Measurements from ENCODE around the gene PIWIL4.

Gene PIWIL4

DNA sequence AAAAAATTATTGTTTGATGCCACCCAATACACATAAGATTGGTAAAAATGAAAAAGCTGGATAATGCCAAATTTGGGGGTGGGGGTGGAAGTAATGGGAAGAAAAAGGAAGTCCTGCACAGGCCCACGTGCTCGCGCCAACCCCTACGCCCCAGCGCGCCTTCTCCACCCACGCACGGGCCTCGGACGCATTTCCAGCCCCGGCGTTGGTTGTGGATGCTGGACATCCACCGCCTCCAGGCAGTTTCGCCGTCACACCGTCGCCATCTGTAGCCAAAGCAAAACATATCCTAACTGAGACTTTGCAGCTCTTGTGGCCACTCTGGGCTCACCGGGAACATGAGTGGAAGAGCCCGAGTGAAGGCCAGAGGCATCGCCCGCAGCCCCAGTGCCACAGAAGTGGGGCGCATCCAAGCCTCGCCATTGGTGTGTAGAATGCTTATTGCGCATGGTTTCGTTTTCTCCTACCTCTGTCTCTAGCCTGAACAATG, at the start of gene PIWIL4:
TSS of gene PIWIL4 (plus strand) at position 188 of the 490 bp plus-strand sequence. CDS start at position 339, 151 bp downstream.
- no peak for DNase-seq

DNA sequence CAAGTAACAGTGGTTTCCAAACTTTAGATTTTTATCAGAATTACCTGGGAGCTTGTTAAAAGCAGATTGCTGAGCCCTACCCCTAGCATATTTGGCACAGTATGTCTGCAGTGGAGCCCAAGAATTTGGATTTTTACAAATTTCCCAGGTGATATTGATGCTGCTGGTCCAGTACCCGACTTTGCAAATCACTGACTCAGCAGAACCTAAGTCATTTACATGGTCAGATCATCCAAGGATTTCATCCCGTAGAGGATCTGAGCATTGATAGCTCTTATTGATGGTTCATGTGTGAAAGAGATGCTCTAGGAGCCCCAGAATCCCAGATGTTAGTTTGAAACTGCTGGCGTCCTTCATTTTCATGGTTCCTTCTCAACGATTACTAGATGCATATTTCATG, 48.9 kb upstream of the PIWIL4 start:
- DNase-seq: no peak

DNA sequence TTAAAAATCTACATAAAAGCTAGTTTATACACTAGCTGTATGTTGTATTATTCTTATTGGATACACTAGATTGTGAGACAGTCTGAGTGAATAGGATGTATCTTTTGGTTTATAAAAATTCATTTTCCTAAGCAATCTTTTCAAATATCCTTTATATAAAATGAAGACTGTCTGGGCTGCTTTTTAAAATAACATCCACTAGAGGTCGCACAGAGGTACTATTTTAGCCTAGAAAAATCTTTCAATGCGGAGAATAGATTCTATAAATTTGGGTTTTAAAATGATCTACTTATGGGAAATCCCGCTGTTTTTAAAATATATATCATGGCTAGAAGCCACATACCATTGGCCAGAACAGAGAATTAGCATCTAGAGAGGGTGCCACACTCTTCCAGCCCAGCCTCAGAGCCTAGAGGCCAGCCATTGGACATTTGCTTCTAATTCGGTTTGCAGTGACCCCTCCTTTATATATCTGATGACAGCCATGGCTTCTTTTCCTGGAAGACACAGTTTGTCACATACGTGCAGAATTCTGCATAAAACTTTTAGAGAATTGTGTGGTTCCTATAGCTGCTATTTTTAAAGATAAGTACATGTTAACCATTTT, 47.6 kb upstream of the PIWIL4 start:
- no peak for DNase-seq

DNA sequence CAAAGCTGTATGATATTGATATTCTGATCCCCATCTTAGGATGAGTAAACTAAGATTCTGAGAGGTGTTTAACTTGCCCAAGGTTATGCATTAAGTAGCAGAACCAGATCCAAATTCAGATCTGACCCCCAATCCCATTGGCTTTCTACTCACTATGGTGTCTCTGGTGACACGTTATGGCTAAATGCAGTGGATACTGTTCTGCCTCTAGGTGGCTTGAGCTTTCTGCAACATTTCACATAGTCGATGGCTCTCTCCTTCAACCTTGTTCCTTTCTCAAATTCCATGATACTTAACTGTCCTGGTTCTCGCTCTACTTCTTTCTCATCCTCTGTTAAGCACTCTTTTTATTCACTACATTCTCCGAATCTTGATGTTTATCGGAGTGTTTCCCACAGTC, 45.5 kb upstream of the PIWIL4 start:
- DNase-seq: no peak

DNA sequence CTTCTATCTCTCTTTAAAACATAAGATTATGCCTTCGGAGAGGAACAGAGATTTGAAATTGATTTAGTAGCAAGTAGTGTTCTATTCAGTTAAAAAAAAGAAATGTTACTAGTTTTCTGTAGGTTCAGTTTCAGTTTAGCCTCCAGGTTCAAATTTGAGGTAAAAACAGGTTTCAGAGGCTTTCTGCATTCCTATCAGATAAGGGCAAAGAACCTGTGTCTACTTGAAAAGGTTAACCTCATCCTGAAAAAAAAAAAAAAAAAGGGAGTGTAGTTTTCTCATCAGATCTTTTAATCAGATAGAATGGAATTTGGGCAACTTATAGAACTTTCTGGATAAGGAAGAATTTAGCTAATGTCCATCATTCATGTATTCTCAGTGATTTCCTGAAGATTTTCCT, 42.8 kb upstream of the PIWIL4 start:
- DNase-seq: no peak

DNA sequence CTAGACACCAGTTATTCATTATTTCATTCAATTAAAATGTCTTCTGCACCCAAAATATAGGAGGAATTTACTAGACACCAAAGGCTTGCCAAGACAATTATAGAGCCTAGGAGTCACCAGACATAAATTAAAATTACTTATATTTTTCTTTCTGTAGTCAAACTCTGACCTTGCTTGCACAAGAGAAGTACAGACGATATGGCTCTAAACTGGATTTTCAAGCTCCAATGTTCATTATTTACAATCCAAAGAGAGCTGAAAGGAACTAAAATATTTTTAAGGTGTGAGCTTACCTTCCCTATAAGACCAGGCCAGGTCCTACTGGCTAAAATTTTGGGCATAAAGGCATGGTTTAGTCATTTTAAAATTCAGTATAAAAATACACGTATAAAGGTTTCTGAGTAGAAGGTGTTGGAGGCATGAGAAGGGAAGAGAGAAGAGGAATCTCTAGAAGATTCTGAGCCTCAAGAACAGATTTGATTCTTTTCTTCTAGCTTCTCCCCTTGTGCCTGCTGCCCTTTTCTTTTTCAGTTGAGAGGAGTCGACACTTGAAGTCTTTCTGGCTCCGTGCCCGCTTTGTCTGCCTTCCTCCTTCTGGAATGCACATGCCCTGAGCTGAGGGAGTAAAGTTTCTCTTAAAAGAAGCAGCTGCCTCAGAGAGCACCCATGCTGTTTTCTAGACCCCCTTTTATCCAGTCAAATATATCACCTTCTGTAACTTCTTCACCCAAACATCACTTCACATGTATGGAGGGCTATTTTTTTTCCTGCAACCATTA, 41.4 kb upstream of the PIWIL4 start:
- no peak for DNase-seq

DNA sequence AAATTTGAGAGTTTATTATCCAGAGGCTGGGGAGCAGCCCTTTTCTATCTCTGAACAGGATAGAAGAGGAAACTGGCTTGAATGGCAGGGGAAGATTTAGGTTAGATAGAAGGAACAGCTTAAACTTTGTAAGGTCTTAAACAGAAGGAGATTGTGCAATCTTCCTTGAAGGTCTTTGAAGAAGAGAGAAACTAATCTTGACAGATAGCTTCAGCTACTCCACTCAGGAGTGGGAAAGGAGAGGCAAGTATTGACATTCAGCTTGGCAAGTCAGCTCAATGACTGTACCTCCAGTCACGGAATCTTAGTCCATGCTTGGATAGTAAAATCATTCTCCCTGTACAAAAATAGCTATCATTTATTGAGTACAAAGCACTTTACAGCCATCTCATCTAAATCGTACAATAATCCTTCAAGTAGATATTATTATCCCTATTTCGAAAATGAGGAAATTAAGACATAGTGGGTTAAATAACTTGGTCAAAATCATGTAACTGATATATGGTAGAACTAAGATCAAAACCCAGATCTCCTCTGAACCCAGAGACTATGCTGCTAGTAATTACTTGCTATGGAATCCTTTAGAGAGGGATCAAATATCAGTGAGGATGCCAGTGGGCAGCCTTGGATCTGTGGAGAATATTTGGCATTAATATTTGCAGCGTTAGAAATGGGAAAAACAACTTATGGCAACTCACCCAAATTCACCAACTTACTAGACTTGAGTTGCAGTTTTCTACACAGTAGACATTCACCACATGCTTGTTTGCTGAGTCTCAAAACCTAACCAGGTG, 40.3 kb upstream of the PIWIL4 start:
- DNase-seq: no peak

DNA sequence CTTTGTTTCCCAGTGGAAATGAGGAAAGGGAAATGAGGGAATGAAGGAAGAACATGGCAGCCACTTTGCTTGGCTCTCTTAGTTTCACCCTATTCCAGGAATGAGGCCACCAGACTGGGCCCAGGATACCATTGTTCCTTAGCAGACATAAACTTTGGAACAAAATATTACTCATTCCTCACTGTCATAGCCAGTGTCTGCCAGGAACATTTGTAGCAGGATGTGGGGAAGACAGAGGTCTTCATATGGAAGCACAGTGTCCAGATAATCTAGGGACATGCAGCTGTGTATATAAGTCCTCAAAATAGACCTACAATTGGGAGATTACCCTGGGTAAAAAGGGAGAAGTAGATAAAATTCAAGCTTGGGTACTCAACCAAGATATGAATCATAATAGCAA, 38.6 kb upstream of the PIWIL4 start:
- no peak for DNase-seq

DNA sequence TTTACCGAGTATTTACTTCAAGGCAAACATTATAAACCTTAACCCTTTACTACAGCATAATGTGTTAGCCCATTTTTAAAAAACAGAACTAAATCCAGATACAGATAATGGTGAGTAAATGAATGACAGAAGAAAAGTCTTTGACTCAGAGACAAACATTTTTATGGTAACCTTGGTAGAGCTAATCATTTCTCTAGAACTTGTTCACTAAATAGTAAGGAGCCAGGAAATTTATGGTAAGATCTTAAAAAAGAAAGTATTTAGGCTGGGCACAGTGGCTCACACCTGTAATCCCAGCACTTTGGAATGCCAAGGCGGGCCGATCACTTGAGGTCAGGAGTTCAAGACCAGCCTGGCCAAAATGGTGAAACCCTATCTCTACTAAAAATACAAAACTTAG, 35.0 kb upstream of the PIWIL4 start:
- no peak for DNase-seq

DNA sequence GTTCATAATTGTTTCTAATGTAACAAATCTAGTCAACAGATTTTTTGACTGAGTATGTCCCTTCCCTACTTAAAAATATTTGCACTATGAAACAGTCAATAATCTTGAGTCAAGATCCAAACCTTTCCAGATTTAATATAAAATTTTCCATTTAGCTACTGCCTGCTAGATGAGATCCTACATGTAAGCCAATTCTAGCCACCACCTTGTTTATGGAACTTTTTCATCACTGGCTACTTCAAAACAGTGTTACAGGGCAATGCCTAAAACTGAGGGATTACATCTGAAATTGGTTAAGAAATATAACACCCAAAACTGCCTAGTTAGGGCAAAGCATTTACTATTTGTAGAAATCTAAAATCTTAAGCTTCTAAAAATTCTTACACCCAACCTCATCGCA, 34.0 kb upstream of the PIWIL4 start:
- no peak for DNase-seq

DNA sequence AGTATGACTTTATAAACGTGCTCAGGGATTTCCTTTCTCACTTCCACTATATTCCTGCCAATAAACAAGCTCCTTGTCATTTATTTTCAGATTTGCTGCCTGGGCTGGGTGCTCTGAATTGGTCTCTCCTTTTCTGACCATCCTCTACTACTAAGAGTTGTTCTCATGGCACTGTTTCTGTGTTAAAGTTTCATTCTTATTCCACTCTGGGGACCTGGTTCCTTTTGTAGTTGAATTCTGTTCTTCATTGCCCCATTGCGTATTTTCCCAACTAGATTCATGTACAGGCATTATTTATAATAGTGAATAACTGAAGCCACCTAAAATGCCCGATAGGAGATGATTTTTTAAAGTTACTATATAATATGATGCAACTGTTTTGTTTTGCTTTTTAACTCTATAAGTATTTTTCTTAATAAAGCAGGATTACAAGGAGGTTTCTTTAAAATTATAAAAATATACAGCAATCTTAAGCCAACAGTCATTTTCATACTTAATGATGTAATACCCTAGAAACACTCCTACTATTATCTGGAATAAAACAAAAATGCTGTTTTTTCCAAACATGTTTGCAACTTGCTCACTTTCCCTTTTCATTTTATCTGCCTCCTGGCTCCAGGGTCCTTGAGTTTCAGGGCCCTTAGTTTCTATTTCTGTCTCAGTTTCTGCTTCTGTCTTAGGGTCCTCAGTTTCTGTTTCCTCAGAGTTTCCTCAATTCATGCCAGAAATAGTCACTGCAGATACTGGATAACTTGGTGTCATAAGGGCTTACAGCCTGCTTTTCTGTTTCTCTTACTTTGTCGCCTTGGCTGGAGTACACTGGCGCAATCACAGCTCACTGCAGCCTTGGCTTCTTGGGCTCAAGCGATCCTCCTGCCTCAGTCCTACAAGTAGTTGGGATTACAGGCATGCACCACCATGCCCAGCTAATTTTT, 33.2 kb upstream of the PIWIL4 start:
- DNase-seq: no peak

DNA sequence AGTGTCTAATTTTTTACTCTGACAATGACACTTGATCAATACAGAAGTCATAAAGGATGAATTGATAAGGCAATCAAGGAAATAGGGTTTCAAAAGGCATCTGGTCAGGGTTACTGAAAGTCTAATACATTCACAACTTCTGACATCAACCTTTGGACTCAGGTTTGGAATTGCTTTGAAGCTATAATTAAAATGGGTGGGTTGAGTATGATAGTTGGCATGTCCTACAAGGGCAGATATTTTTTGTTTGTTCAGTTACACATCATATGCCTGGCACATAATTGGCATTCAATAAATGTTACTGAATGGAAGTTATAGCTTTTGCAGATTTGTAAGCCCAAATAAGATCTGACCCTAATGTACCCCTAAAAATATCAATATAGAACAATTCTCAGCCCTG, 30.8 kb upstream of the PIWIL4 start:
- DNase-seq: no peak

DNA sequence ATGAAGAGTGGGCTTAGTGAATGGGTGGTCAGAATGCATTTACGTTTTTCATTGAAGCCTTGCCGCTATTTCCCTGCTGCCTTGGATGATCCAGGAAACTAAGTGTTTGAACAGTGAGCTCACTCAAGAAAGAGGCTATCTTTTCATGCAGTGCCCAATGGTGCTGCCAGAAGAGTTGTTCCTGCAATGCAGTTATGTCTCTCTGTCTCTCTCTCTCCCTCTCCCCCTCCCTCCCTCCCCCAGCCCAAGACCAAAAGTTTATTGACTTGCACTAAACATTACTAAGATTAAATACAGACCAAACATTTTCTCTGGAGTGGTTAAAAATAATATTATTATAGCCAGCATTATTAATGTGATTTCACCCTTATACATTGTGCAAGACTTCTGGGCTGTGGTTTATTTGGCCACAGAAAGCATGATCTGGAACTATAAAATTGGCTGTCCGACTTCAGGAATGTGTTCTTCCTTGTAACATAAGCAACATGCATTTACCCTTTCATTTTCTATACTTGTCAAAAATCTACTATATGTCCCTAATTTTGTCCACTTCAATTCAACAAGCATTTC, 30.1 kb upstream of the PIWIL4 start:
- no peak for DNase-seq

DNA sequence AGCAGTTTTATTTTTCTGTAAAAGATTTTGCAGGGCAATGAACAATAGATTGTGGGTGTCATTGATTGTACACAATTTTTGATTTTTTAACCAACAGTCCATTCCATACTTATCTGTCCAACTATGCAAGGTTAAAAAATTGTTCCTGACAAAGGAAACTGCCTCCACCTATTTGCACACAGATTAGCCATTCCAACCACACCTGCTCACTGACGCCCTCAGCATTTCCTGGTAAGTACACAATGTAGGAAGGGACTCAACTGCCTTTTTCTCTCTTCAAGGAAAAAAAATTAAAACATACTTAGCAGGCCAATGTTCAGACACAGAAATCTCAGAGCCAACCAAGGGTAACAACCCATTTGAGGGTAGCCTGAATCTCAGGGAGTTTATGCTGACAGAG, 27.7 kb upstream of the PIWIL4 start:
- no peak for DNase-seq

DNA sequence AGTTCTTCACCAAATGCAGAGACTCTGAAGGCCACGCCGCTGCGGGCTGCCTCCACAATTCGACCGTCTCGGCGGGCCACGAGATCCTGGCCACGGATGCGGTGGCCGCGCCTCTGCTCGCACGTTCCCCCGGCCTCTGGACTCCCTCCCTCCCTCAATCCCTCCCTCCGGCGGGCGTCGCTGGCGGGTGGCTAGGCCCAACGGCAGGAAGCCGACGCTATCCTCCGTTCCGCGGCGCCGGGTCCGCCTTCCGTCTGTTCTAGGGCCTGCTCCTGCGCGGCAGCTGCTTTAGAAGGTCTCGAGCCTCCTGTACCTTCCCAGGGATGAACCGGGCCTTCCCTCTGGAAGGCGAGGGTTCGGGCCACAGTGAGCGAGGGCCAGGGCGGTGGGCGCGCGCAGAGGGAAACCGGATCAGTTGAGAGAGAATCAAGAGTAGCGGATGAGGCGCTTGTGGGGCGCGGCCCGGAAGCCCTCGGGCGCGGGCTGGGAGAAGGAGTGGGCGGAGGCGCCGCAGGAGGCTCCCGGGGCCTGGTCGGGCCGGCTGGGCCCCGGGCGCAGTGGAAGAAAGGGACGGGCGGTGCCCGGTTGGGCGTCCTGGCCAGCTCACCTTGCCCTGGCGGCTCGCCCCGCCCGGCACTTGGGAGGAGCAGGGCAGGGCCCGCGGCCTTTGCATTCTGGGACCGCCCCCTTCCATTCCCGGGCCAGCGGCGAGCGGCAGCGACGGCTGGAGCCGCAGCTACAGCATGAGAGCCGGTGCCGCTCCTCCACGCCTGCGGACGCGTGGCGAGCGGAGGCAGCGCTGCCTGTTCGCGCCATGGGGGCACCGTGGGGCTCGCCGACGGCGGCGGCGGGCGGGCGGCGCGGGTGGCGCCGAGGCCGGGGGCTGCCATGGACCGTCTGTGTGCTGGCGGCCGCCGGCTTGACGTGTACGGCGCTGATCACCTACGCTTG, 23.2 kb upstream of the PIWIL4 start, which contains the start of gene FUT4:
TSS of gene FUT4 (plus strand) at position 227 of the 951 bp plus-strand sequence. CDS start at position 440, 213 bp downstream.
- peak; percentile 12 for DNase-seq

DNA sequence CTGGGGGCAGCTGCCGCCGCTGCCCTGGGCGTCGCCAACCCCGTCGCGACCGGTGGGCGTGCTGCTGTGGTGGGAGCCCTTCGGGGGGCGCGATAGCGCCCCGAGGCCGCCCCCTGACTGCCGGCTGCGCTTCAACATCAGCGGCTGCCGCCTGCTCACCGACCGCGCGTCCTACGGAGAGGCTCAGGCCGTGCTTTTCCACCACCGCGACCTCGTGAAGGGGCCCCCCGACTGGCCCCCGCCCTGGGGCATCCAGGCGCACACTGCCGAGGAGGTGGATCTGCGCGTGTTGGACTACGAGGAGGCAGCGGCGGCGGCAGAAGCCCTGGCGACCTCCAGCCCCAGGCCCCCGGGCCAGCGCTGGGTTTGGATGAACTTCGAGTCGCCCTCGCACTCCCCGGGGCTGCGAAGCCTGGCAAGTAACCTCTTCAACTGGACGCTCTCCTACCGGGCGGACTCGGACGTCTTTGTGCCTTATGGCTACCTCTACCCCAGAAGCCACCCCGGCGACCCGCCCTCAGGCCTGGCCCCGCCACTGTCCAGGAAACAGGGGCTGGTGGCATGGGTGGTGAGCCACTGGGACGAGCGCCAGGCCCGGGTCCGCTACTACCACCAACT, 22.4 kb upstream of the PIWIL4 start:
- no peak for DNase-seq

DNA sequence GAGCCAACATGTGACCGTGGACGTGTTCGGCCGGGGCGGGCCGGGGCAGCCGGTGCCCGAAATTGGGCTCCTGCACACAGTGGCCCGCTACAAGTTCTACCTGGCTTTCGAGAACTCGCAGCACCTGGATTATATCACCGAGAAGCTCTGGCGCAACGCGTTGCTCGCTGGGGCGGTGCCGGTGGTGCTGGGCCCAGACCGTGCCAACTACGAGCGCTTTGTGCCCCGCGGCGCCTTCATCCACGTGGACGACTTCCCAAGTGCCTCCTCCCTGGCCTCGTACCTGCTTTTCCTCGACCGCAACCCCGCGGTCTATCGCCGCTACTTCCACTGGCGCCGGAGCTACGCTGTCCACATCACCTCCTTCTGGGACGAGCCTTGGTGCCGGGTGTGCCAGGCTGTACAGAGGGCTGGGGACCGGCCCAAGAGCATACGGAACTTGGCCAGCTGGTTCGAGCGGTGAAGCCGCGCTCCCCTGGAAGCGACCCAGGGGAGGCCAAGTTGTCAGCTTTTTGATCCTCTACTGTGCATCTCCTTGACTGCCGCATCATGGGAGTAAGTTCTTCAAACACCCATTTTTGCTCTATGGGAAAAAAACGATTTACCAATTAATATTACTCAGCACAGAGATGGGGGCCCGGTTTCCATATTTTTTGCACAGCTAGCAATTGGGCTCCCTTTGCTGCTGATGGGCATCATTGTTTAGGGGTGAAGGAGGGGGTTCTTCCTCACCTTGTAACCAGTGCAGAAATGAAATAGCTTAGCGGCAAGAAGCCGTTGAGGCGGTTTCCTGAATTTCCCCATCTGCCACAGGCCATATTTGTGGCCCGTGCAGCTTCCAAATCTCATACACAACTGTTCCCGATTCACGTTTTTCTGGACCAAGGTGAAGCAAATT, 21.7 kb upstream of the PIWIL4 start:
- no peak for DNase-seq

DNA sequence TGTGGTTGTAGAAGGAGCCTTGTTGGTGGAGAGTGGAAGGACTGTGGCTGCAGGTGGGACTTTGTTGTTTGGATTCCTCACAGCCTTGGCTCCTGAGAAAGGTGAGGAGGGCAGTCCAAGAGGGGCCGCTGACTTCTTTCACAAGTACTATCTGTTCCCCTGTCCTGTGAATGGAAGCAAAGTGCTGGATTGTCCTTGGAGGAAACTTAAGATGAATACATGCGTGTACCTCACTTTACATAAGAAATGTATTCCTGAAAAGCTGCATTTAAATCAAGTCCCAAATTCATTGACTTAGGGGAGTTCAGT, 21.1 kb upstream of the PIWIL4 start:
- DNase-seq: no peak

DNA sequence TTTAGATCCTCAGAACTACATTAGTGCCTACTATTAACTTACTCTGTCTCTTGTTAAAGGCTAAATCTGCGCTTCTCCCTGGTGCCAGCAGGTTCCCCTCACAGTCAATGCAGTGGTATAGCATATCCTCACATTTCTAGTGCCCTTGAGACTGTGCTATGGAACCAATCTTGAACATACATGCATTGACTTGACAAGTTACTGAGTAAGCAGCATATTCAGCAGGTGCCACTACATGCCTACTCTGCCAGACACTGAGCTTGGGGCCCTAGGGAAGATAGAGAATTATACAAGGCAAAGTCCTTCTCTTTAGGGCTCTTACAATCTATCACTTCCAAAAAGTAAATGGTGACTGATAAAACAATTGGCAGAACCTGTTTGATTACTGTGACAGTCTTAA, 20.3 kb upstream of the PIWIL4 start:
- DNase-seq: no peak

DNA sequence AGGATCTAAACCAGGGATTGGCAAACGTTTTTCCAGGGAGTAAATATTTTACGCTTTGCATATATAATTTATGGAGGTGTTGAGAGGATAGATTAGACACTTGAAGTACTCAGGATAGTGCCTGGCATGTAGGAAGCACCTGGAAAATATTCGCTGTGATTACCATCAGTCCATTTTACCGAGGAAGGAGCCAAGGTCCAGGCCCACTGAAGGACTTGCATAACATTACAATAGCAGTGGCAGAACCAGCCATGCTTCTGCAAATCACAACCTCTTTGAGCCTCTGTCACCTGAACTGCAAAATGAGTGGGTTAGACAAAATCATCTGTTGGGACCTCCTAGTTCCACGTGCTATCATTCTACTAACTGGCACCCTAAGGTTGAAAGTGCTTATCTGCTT, 18.0 kb upstream of the PIWIL4 start:
- no peak for DNase-seq
